ENCODE results near the gene BTBD9. TPM values are rescaled to one million over a fixed set of nuclear protein-coding genes. Genes with fewer than 3 reads are reported as not detected.

The BTBD9 gene
- total RNA-seq, 2 experiments from 2014 or later, result 8.8 to 9.2 TPM

GRCh38 chr6:38453861-38454260 lies 185.9 kb downstream of the BTBD9 start:
- CTCF ChIA-PET, result interaction anchor here (1.4 kb wide), 1 partner anchor 187 kb away, joined by 3 read pairs; no protein-coding TSS in a partner anchor
- POLR2A ChIA-PET, result no interaction called here

- POLR2A ChIA-PET, result no interaction called here
- CTCF ChIA-PET, result interaction anchor here (1.4 kb wide), 1 partner anchor 186 kb away, joined by 3 read pairs; no protein-coding TSS in a partner anchor
Measured at GRCh38 chr6:38452816-38453660, 186.7 kb downstream of the BTBD9 start.

GRCh38 chr6:38450717-38451116 lies 189.0 kb downstream of the BTBD9 start:
- ChIA-PET CTCF (no interaction called here), POLR2A (no interaction called here)

GRCh38 chr6:38445925-38446324 lies 193.8 kb downstream of the BTBD9 start:
- ChIA-PET CTCF (no interaction called here), POLR2A (no interaction called here)

GRCh38 chr6:38445336-38445735 lies 194.4 kb downstream of the BTBD9 start:
- CTCF ChIA-PET, result no interaction called here
- POLR2A ChIA-PET, result no interaction called here

- ChIA-PET CTCF (no interaction called here), POLR2A (interaction anchor here (0.6 kb wide), 1 partner anchor 53 kb away, joined by 3 read pairs; no protein-coding TSS in a partner anchor)
Measured at GRCh38 chr6:38443352-38444144, 196.2 kb downstream of the BTBD9 start.

- ChIA-PET CTCF (interaction anchor here (0.6 kb wide), 1 partner anchor 121 kb away, joined by 3 read pairs; no protein-coding TSS in a partner anchor), POLR2A (no interaction called here)
Measured at GRCh38 chr6:38438097-38438496, 201.6 kb downstream of the BTBD9 start.

GRCh38 chr6:38436726-38437465 lies 202.8 kb downstream of the BTBD9 start:
- ChIA-PET CTCF (interaction anchor here (0.7 kb wide), 1 partner anchor 698 kb away, joined by 3 read pairs; no protein-coding TSS in a partner anchor), POLR2A (no interaction called here)

- ChIA-PET CTCF (no interaction called here), POLR2A (no interaction called here)
Measured at GRCh38 chr6:38435330-38435729, 204.4 kb downstream of the BTBD9 start.

- POLR2A ChIA-PET, result no interaction called here
- CTCF ChIA-PET, result no interaction called here
Measured at GRCh38 chr6:38434051-38434450, 205.7 kb downstream of the BTBD9 start.

- ChIA-PET POLR2A (no interaction called here), CTCF (no interaction called here)
Measured at GRCh38 chr6:38432479-38432878, 207.2 kb downstream of the BTBD9 start.

- ChIA-PET CTCF (no interaction called here), POLR2A (no interaction called here)
Measured at GRCh38 chr6:38432079-38432478, 207.7 kb downstream of the BTBD9 start.

- ChIA-PET CTCF (no interaction called here), POLR2A (no interaction called here)
Measured at GRCh38 chr6:38429546-38429945, 210.2 kb downstream of the BTBD9 start.

- CTCF ChIA-PET, result no interaction called here
- POLR2A ChIA-PET, result no interaction called here
Measured at GRCh38 chr6:38427492-38428210, 212.1 kb downstream of the BTBD9 start.

GRCh38 chr6:38425788-38426488 lies 213.8 kb downstream of the BTBD9 start:
- ChIA-PET CTCF (interaction anchor here (0.6 kb wide), 1 partner anchor 643 kb away, joined by 4 read pairs; no protein-coding TSS in a partner anchor), POLR2A (interaction anchor here (0.6 kb wide), 1 partner anchor 1072 kb away, joined by 4 read pairs; the partner anchor contains the start of gene RNF8)

GRCh38 chr6:38423746-38424145 lies 216.0 kb downstream of the BTBD9 start:
- ChIA-PET POLR2A (no interaction called here), CTCF (no interaction called here)

- CTCF ChIA-PET, result no interaction called here
- POLR2A ChIA-PET, result no interaction called here
Measured at GRCh38 chr6:38420207-38420606, 219.5 kb downstream of the BTBD9 start.

GRCh38 chr6:38417521-38417920 lies 222.2 kb downstream of the BTBD9 start:
- CTCF ChIA-PET, result no interaction called here
- POLR2A ChIA-PET, result no interaction called here
